Stimulated activated CD8-positive, alpha-beta memory T cell treated with anti-CD3 and anti-CD28 coated beads, Interleukin-7, amount 100 ng/mL, for 48 hours (primary cell): Measurements from ENCODE around the gene RBM44.
"Not testable (repeated sequence)": the region's sequence is repeated elsewhere in the genome, so short reads cannot be mapped to it uniquely, and the experiment has no call there.

Experiments used
- DNase-seq, 2 donors: peaks; one replicate each; pipeline ENCODE4 v3.0.0-alpha.2; 2020; ENCODE audit warnings: low read depth in 1 of 2; ENCODE audit errors: extremely low read depth in 1 of 2

RBM44 gene

GRCh38 chr2:237798236-237799059 is at the start of gene RBM44:
TSS of gene RBM44 (plus strand) at chr2:237798779. CDS start at chr2:237813610, 14,831 bp downstream.
- DNase-seq: no peak

- no peak for DNase-seq
Observed at GRCh38 chr2:237749002-237749401, 49.6 kb upstream of the RBM44 start.

GRCh38 chr2:237749961-237750360 is 48.6 kb upstream of the RBM44 start:
- no peak for DNase-seq

GRCh38 chr2:237750441-237750840 is 48.1 kb upstream of the RBM44 start:
- DNase-seq: not testable (repeated sequence)

- DNase-seq: peak; percentile 47 to 60
Observed at GRCh38 chr2:237752761-237753165, 45.8 kb upstream of the RBM44 start.

GRCh38 chr2:237754182-237754581 is 44.4 kb upstream of the RBM44 start:
- DNase-seq: no peak

GRCh38 chr2:237754626-237755248 is 43.8 kb upstream of the RBM44 start:
- no peak for DNase-seq

- DNase-seq: no peak
Observed at GRCh38 chr2:237757616-237758015, 41.0 kb upstream of the RBM44 start.

- DNase-seq: no peak
Observed at GRCh38 chr2:237758185-237758584, 40.4 kb upstream of the RBM44 start.

- DNase-seq: no peak
Observed at GRCh38 chr2:237759176-237759575, 39.4 kb upstream of the RBM44 start.

GRCh38 chr2:237760506-237761502 is 37.8 kb upstream of the RBM44 start:
- no peak for DNase-seq

GRCh38 chr2:237762291-237763182 is 36.0 kb upstream of the RBM44 start:
- DNase-seq: not testable (repeated sequence)

- DNase-seq: no peak
Observed at GRCh38 chr2:237763812-237764211, 34.8 kb upstream of the RBM44 start.

GRCh38 chr2:237765122-237765521 is 33.5 kb upstream of the RBM44 start:
- DNase-seq: not testable (repeated sequence)

- no peak for DNase-seq
Observed at GRCh38 chr2:237765875-237766274, 32.7 kb upstream of the RBM44 start.

GRCh38 chr2:237766340-237766739 is 32.2 kb upstream of the RBM44 start:
- no peak for DNase-seq

- no peak for DNase-seq
Observed at GRCh38 chr2:237772513-237772912, 26.1 kb upstream of the RBM44 start.

GRCh38 chr2:237773826-237774225 is 24.8 kb upstream of the RBM44 start:
- no peak for DNase-seq

- peak in 1 of 2 donors; percentile 11 for DNase-seq
Observed at GRCh38 chr2:237774811-237775553, 23.6 kb upstream of the RBM44 start.
